A549 (cell line): ENCODE results near the gene PDSS2. TPM values are rescaled to one million over a fixed set of nuclear protein-coding genes. Genes with fewer than 3 reads are reported as not detected.

Experiments used
- ATAC-seq, 2 experiments: fragments of 200-7000 bp in 1 of 2; fragments of >200 bp in 1 of 2; cut with Nextera tagmentation in 1 of 2; cut with Tn5 transposase in 1 of 2; 3 replicates each; pipeline versions ENCODE4 v1.8.0 to v1.9.1; 2018 to 2020; ENCODE audit warnings: mild to moderate bottlenecking in 1 of 2, moderate library complexity in 1 of 2
- CTCF ChIA-PET: fragments of 300-600 bp; sonication (Branson Sonifier 250); formaldehyde crosslinking; extraction: SDS; loops from one replicate; lab custom pipeline; 2021; ENCODE audit warnings: antibody characterized with exemption, inconsistent platforms; lab: Yijun Ruan, JAX
- POLR2A ChIA-PET: fragments of 350-600 bp; formaldehyde crosslinking; extraction: SDS; loops from one replicate; lab custom pipeline; 2021; ENCODE audit warnings: antibody characterized with exemption, inconsistent platforms; lab: Yijun Ruan, JAX
- DNase-seq, 2 experiments: peaks; one replicate each; pipeline versions ENCODE4 v3.0.0 to v3.0.0-alpha.2; 2011 to 2016; ENCODE audit warnings: low read depth in 1 of 2, low spot score in 1 of 2
- FAIRE-seq: peaks from 2 replicates; lab custom pipeline; 2011; peaks lifted over from hg19 to GRCh38; lab: Jason Lieb, UNC
- H3K27ac ChIP-seq, 2 experiments: fragments of >200 bp; sonication (Bioruptor Twin); formaldehyde crosslinking; 3 replicates each; pipeline ENCODE4 v1.5.1; 2016 to 2017
- H3K4me1 ChIP-seq: fragments of >200 bp; sonication (Bioruptor Twin); formaldehyde crosslinking; 3 replicates; pipeline ENCODE4 v1.6.1; 2016
- H3K4me2 ChIP-seq: fragments of >200 bp; sonication (Bioruptor Twin); formaldehyde crosslinking; 3 replicates; pipeline ENCODE4 v1.6.1; 2016
- H3K4me3 ChIP-seq: fragments of >200 bp; sonication (Bioruptor Twin); formaldehyde crosslinking; 3 replicates; pipeline ENCODE4 v1.5.1; 2016
- H3K9me3 ChIP-seq: fragments of >200 bp; sonication (Bioruptor Twin); formaldehyde crosslinking; 3 replicates; pipeline ENCODE4 v1.6.1; 2016
- CBX2 ChIP-seq: fragments of 200-600 bp; sonication (generic); IDR thresholded peaks from 2 replicates; pipeline ENCODE4 v1.6.1; 2016; ENCODE audit warnings: low read depth, mild to moderate bottlenecking, borderline replicate concordance
- CBX8 ChIP-seq: fragments of 200-600 bp; sonication (generic); IDR thresholded peaks from 2 replicates; pipeline ENCODE4 v1.6.1; 2016
- CHD2 ChIP-seq: fragments of 150-350 bp; IDR thresholded peaks from 2 replicates; pipeline ENCODE4 v1.6.1; 2014; ENCODE audit warnings: low read length; ENCODE audit not compliant: partially characterized antibody
- FOSB ChIP-seq: fragments of 250-450 bp; sonication (Bioruptor Pico); IDR thresholded peaks from 2 replicates; pipeline ENCODE4 v1.5.0; 2020; ENCODE audit warnings: mild to moderate bottlenecking, moderate library complexity
- FOXS1 ChIP-seq: fragments of 250-450 bp; sonication (Bioruptor Pico); IDR thresholded peaks from 2 replicates; pipeline ENCODE4 v1.5.0; 2020; ENCODE audit warnings: mild to moderate bottlenecking, moderate library complexity
- HOXA7 ChIP-seq: fragments of 250-450 bp; sonication (Bioruptor Pico); IDR thresholded peaks from 2 replicates; pipeline ENCODE4 v1.5.0; 2020; ENCODE audit warnings: mild to moderate bottlenecking, moderate library complexity
- MAZ ChIP-seq: fragments of 150-350 bp; IDR thresholded peaks from 2 replicates; pipeline ENCODE4 v1.6.1; 2014; ENCODE audit warnings: antibody characterized with exemption, low read depth, low read length, borderline replicate concordance
- NR3C1 ChIP-seq: fragments of >200 bp; sonication (Bioruptor Twin); formaldehyde crosslinking; IDR thresholded peaks from 3 replicates; pipeline ENCODE4 v1.6.1; 2017
- PHF8 ChIP-seq: fragments of 200-600 bp; sonication (generic); IDR thresholded peaks from 2 replicates; pipeline ENCODE4 v1.6.1; 2016; ENCODE audit warnings: low read depth, mild to moderate bottlenecking, antibody characterized with exemption, moderate library complexity, borderline replicate concordance
- POLR2AphosphoS2 ChIP-seq: conservative IDR thresholded peaks from 2 replicates; pipeline ENCODE4 v1.6.1; 2012; ENCODE audit warnings: low read length, improper control_type of control experiment, inconsistent platforms
- RCOR1 ChIP-seq: fragments of 150-350 bp; IDR thresholded peaks from 2 replicates; pipeline ENCODE4 v1.6.1; 2014; ENCODE audit warnings: antibody characterized with exemption, low read length, low read depth
- SMC3 ChIP-seq: fragments of >200 bp; sonication (Bioruptor Twin); formaldehyde crosslinking; IDR thresholded peaks from 3 replicates; pipeline ENCODE4 v1.6.1; 2018; ENCODE audit warnings: inconsistent platforms
- SREBF2 ChIP-seq: fragments of 450-650 bp; IDR thresholded peaks from 2 replicates; pipeline ENCODE4 v1.6.1; 2014; ENCODE audit warnings: mild to moderate bottlenecking, moderate library complexity
- ZC3H11A ChIP-seq: fragments of 450-650 bp; IDR thresholded peaks from 2 replicates; pipeline ENCODE4 v1.6.1; 2014; ENCODE audit warnings: antibody characterized with exemption, mild to moderate bottlenecking
- WGBS: methylation state at CpG from one replicate; pipeline ENCODE4 v1.1.6; 2017; ENCODE audit errors: missing lambda C conversion rate; 5-methylcytosine and 5-hydroxymethylcytosine counted together
- polyA plus RNA-seq, 4 experiments: library from polyadenylated mRNA; depleted of rRNA in 3 of 4; stranded (reverse); fragments of >200 nt; fragmentation: RNase III in 1 of 4; extraction: RNeasy Plus Mini Kit Qiagen cat#74134 plus additional on column Dnase treatment in 1 of 4; gene quantifications; 2 replicates in 3 of 4; 3 replicates in 1 of 4; pipeline ENCODE4 v1.2.3, GENCODE V29; 2011 to 2017
- TF ChIP-seq, protein P1 (sequence below): fragments of 150-350 bp; IDR thresholded peaks from 2 replicates; pipeline ENCODE4 v1.6.1; 2014; ENCODE audit warnings: low read depth, mild to moderate bottlenecking, low read length
- TF ChIP-seq, protein P2 (sequence below): fragments of 200-600 bp; sonication (generic); IDR thresholded peaks from 2 replicates; pipeline ENCODE4 v1.6.1; 2016; ENCODE audit warnings: antibody characterized with exemption, mild to moderate bottlenecking, moderate library complexity
- TF ChIP-seq, protein P3 (sequence below): fragments of 450-650 bp; IDR thresholded peaks from 2 replicates; pipeline ENCODE4 v1.6.1; 2014; ENCODE audit warnings: antibody characterized with exemption
- TF ChIP-seq, protein P4 (sequence below): fragments of 250-450 bp; sonication (Bioruptor Pico); IDR thresholded peaks from 2 replicates; pipeline ENCODE4 v1.5.0; 2021; ENCODE audit warnings: mild to moderate bottlenecking, moderate library complexity, borderline replicate concordance
- TF ChIP-seq, protein P5 (sequence below): IDR thresholded peaks from 2 replicates; pipeline ENCODE4 v1.6.1; 2012; ENCODE audit warnings: low read depth, borderline replicate concordance
- TF ChIP-seq, protein P6 (sequence below): fragments of 250-450 bp; sonication (Bioruptor Pico); IDR thresholded peaks from 2 replicates; pipeline ENCODE4 v1.5.0; 2020; ENCODE audit warnings: low read depth, mild to moderate bottlenecking, moderate library complexity

Gene PDSS2
- polyA plus RNA-seq, 2 of the 4 experiments (the other 2 are of a cell fraction), result 7.2 to 17.3 TPM

DNA sequence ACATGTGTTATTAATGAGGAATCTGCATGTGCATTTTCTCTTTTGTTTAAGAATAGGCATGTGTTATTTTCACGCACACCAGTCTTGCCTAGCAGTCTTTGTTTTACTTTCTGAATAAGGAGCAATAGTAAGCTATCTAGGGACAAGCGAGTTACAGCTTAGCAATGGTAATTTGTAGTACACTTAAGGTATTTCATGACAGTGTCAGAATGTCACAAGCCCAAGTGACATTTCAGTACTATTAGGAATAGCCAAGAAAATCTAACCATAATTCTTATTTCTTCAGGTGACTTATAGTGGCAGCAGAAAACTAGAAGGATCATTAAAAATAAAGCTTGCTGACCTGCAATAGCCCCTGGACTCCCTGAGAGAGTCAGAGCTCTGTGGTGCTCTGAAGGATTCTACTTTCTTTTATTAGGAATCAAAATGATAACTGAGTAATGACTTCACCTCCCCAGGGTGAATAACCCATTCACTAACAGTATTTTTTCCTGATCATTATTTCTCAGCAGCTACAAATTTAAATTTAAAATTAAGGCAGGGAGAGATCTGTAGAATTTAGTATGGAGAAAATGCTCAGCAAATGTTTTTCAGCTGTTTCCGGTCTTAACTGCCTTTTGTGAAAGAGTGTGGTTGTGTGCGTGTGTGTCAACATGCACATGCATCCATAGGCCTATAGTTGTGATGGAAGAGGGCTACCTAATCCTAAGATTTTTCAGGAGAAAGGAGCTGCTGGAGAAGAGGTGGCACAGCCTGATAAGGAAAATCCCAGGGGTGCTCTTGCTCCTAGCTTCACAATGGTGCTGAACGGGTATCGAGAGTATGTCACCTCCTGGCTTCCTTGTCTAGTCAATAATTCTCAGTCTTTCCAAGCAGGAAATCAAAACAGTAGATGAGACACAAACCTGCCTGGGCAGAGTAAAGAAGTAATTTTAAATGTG lies 254.0 kb downstream of the PDSS2 start:
- POLR2A ChIA-PET, result no interaction called here
- DNase-seq (no peak), FAIRE-seq (no peak), ATAC-seq (no peak)
- Histone ChIP-seq H3K4me3 (no peak overlapping the region), H3K9me3 (0 out of 3 replicates have a peak, but pooled peaks cover 5% of the 10 kb centered on the region), H3K27ac (no peak overlapping the region), H3K4me2 (no peak overlapping the region), H3K4me1 (no peaks in the 10 kb centered on the region)
- no peak for TF ChIP-seq PHF8
- TF ChIP-seq, protein P1, sequence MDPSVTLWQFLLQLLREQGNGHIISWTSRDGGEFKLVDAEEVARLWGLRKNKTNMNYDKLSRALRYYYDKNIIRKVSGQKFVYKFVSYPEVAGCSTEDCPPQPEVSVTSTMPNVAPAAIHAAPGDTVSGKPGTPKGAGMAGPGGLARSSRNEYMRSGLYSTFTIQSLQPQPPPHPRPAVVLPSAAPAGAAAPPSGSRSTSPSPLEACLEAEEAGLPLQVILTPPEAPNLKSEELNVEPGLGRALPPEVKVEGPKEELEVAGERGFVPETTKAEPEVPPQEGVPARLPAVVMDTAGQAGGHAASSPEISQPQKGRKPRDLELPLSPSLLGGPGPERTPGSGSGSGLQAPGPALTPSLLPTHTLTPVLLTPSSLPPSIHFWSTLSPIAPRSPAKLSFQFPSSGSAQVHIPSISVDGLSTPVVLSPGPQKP, result no peak
- TF ChIP-seq, protein P2, sequence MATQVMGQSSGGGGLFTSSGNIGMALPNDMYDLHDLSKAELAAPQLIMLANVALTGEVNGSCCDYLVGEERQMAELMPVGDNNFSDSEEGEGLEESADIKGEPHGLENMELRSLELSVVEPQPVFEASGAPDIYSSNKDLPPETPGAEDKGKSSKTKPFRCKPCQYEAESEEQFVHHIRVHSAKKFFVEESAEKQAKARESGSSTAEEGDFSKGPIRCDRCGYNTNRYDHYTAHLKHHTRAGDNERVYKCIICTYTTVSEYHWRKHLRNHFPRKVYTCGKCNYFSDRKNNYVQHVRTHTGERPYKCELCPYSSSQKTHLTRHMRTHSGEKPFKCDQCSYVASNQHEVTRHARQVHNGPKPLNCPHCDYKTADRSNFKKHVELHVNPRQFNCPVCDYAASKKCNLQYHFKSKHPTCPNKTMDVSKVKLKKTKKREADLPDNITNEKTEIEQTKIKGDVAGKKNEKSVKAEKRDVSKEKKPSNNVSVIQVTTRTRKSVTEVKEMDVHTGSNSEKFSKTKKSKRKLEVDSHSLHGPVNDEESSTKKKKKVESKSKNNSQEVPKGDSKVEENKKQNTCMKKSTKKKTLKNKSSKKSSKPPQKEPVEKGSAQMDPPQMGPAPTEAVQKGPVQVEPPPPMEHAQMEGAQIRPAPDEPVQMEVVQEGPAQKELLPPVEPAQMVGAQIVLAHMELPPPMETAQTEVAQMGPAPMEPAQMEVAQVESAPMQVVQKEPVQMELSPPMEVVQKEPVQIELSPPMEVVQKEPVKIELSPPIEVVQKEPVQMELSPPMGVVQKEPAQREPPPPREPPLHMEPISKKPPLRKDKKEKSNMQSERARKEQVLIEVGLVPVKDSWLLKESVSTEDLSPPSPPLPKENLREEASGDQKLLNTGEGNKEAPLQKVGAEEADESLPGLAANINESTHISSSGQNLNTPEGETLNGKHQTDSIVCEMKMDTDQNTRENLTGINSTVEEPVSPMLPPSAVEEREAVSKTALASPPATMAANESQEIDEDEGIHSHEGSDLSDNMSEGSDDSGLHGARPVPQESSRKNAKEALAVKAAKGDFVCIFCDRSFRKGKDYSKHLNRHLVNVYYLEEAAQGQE, result no peak
- CTCF ChIA-PET, result interaction anchor here (0.8 kb wide), 1 partner anchor 66 kb away, joined by 3 read pairs; no protein-coding TSS in a partner anchor
- 94% methylated on average over 6 of the region's 6 CpGs for WGBS

DNA sequence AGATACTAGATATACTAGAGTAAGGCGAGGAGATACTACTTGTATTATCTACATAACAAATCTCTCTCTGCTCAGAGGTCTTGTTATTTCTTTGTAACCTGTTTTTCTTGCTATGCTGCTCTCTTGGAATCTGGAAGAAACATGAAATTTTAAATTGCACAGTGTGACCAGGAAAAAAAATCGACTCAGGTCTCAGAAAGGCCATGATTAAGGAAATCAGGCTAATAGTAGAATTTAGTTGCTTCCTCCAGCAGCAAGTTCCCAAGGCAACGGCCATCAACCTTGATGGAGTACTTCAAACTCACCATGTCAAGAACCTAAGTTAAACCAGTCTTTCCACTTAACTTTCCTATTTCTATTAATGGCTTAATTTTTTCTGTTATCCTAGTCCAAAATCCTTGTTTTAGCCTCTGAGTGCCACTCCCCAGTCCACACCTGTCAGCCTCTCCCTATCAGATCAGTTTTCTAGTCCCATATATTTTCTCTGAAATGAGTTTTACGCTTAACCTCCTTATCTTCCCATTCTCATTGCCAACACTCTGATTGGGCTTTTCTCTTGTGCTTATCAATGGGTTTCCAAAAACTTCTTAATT lies 256.4 kb downstream of the PDSS2 start:
- H3K27ac ChIP-seq, result no peak overlapping the region
- WGBS, result 75% methylated on average over 4 of the region's 4 CpGs
- ChIA-PET POLR2A (no interaction called here), CTCF (no interaction called here)
- DNase-seq (no peak), ATAC-seq (no peak), FAIRE-seq (no peak)
- H3K9me3 ChIP-seq, result 0 out of 3 replicates have a peak, but pooled peaks cover 5% of the 10 kb centered on the region
- H3K4me1 ChIP-seq, result no peaks in the 10 kb centered on the region
- no peak for TF ChIP-seq HOXA7 (CRISPR knock-in tag)
- TF ChIP-seq, protein P3, sequence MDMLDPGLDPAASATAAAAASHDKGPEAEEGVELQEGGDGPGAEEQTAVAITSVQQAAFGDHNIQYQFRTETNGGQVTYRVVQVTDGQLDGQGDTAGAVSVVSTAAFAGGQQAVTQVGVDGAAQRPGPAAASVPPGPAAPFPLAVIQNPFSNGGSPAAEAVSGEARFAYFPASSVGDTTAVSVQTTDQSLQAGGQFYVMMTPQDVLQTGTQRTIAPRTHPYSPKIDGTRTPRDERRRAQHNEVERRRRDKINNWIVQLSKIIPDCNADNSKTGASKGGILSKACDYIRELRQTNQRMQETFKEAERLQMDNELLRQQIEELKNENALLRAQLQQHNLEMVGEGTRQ, result no peak
- no peak for TF ChIP-seq MAZ
- TF ChIP-seq FOSB (CRISPR knock-in tag), result no peak
- no peak for TF ChIP-seq SREBF2
- TF ChIP-seq, protein P4, sequence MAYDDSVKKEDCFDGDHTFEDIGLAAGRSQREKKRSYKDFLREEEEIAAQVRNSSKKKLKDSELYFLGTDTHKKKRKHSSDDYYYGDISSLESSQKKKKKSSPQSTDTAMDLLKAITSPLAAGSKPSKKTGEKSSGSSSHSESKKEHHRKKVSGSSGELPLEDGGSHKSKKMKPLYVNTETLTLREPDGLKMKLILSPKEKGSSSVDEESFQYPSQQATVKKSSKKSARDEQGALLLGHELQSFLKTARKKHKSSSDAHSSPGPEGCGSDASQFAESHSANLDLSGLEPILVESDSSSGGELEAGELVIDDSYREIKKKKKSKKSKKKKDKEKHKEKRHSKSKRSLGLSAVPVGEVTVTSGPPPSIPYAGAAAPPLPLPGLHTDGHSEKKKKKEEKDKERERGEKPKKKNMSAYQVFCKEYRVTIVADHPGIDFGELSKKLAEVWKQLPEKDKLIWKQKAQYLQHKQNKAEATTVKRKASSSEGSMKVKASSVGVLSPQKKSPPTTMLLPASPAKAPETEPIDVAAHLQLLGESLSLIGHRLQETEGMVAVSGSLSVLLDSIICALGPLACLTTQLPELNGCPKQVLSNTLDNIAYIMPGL (CRISPR knock-in tag), result no peak
- TF ChIP-seq FOXS1 (CRISPR knock-in tag), result no peak
- TF ChIP-seq CHD2, result no peak
- no peak for TF ChIP-seq POLR2AphosphoS2
- TF ChIP-seq NR3C1, result no peak
- TF ChIP-seq, protein P5, sequence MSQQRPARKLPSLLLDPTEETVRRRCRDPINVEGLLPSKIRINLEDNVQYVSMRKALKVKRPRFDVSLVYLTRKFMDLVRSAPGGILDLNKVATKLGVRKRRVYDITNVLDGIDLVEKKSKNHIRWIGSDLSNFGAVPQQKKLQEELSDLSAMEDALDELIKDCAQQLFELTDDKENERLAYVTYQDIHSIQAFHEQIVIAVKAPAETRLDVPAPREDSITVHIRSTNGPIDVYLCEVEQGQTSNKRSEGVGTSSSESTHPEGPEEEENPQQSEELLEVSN, result no peak
- TF ChIP-seq SMC3, result no peak
- TF ChIP-seq CBX2, result no peak
- TF ChIP-seq CBX8, result no peak
- TF ChIP-seq ZC3H11A, result no peak
- TF ChIP-seq, protein P6, sequence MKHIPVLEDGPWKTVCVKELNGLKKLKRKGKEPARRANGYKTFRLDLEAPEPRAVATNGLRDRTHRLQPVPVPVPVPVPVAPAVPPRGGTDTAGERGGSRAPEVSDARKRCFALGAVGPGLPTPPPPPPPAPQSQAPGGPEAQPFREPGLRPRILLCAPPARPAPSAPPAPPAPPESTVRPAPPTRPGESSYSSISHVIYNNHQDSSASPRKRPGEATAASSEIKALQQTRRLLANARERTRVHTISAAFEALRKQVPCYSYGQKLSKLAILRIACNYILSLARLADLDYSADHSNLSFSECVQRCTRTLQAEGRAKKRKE (CRISPR knock-in tag), result no peak
- TF ChIP-seq RCOR1, result no peak
- H3K4me3 ChIP-seq, result no peak overlapping the region
- no peak overlapping the region for H3K4me2 ChIP-seq
